Fibroblast of the conjunctiva (primary cell): ENCODE results near the gene KRT82.
A peak's percentile ranks its signal among the peaks of the same experiment; 100 is the strongest.
"Not testable (repeated sequence)": the region's sequence is repeated elsewhere in the genome, so short reads cannot be mapped to it uniquely, and the experiment has no call there.

Experiments used
- DNase-seq: peaks from one replicate; pipeline ENCODE4 v3.0.0-alpha.2; 2010; ENCODE audit warnings: low read depth

The KRT82 gene

GRCh38 chr12:52405922-52406385 is at the start of gene KRT82:
Gene KRT82 (minus strand): TSS chr12:52406335. CDS start chr12:52406277, 58 bp downstream.
- DNase-seq, result no peak

- DNase-seq, result no peak
These were observed 49.7 kb upstream of the KRT82 start for GRCh38 chr12:52455821-52456220.

- DNase-seq, result no peak
These were observed 48.5 kb upstream of the KRT82 start for GRCh38 chr12:52454411-52455201.

- DNase-seq, result no peak
These were observed 46.0 kb upstream of the KRT82 start, which contains the start of gene KRT6B for GRCh38 chr12:52452101-52452500. Gene KRT6B (minus strand): TSS chr12:52452146. CDS start chr12:52452078, 68 bp downstream.

- no peak for DNase-seq
These were observed 42.1 kb upstream of the KRT82 start for GRCh38 chr12:52448228-52448627.

- not testable (repeated sequence) for DNase-seq
These were observed 41.1 kb upstream of the KRT82 start for GRCh38 chr12:52447196-52447595.

- no peak for DNase-seq
These were observed 40.4 kb upstream of the KRT82 start for GRCh38 chr12:52446367-52447045.

GRCh38 chr12:52445876-52446275 is 39.7 kb upstream of the KRT82 start:
- no peak for DNase-seq

GRCh38 chr12:52444647-52445595 is 38.8 kb upstream of the KRT82 start:
- DNase-seq, result no peak

GRCh38 chr12:52443966-52444365 is 37.8 kb upstream of the KRT82 start:
- DNase-seq, result no peak

GRCh38 chr12:52442600-52443061 is 36.5 kb upstream of the KRT82 start:
- peak; percentile 35 for DNase-seq

- no peak for DNase-seq
These were observed 35.3 kb upstream of the KRT82 start for GRCh38 chr12:52441320-52441911.

GRCh38 chr12:52440821-52441319 is 34.7 kb upstream of the KRT82 start:
- no peak for DNase-seq

GRCh38 chr12:52439845-52440244 is 33.7 kb upstream of the KRT82 start:
- DNase-seq, result no peak

GRCh38 chr12:52439420-52439819 is 33.3 kb upstream of the KRT82 start:
- no peak for DNase-seq

- DNase-seq, result no peak
These were observed 32.5 kb upstream of the KRT82 start for GRCh38 chr12:52438305-52439301.

GRCh38 chr12:52437508-52437907 is 31.4 kb upstream of the KRT82 start:
- no peak for DNase-seq

GRCh38 chr12:52436828-52437474 is 30.8 kb upstream of the KRT82 start:
- no peak for DNase-seq

- no peak for DNase-seq
These were observed 30.1 kb upstream of the KRT82 start for GRCh38 chr12:52436000-52436827.
